SKM-1 treated with dmso at 0.1 percent for 144 hours (cell line): Measurements from ENCODE around the gene LIX1L.

Experiments used
- DNase-seq: peaks from one replicate; lab custom pipeline; 2025; ENCODE audit not compliant: unreplicated experiment; lab: John Stamatoyannopoulos, UW

Gene LIX1L

DNA sequence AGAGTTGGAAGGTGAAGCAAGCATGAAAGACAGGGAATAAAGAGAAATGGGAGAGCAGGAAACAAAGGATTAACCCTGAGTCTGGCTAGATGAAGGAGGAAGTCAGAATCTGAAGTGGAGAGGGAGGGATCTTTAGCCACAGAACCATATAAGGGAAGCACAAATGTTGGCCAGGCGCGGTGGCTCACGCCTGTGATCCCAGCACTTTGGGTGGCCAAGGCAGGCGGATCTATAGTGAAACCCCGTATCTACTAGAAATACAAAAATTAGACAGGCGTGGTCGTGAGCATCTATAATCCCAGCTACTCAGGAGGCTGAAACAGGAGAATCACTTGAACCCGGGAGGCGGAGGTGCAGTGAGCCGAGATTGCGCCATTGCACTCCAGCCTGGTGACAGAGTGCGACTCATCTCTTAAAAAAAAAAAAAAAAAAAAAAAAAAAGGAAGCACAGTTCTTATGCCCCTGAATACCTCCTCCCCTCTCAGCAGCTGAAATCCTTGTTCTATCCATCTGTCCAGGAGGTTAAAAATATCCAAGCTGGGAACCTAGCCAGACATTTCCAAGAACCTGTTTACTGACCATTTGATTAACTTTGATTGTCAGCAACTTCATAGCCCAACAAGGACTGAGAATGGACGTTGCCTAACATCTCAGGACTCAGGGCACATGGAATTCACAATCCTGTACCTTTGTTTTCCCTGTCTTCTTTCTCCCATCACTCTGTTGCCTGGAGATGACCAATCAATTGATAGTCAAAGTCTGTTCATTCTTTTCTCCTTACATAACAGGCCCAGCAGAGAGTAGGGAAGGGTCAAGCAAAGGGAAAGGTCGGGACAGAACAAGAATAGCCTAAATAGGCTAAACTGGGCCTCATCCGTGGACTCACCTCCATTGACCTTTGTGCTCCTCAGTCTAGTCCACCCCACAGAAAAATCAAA is 28.0 kb upstream of the LIX1L start:
- peak; percentile 93 for DNase-seq

- DNase-seq = no peak
These were observed 27.3 kb upstream of the LIX1L start for GRCh38 chr1:145985129-145985501.

DNA sequence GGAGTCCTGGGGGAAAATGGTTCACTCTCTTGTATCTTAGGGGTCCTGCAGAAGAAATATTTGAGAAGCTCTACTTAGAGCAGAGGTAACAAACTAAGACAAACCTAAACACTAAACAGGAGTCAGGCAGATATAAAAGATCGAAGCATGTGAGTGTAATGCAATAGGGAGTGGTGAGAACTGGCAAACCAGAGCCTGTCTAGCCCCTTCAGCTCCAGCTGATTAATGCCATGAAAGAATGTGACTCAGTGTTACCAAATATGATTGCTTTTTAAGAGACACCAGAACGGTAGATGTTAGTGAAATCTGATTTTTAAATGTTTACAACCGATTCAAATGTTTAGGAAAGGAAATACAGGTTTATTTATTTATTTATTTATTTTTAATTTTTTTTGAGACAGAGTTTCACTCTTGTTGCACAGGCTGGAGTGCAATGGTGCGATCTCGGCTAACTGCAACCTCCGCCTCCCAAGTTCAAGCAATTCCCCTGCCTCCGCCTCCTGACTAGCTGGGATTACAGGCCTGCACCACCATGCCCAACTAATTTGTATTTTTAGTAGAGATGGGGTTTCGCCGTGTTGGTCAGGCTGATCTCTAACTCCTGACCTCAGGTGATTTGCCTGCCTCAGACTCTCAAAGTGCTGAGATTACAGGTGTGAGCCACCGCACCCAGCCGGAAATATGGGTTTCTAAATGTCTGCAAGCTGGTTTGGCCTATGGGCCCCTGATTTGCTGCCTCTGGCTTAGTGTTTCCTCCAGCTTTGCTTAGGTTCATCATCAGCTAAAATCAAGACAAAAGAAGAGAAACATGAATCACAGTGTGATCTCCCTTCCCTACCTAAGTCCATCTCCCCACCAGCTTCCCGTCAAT is 26.4 kb upstream of the LIX1L start:
- DNase-seq = no peak

- DNase-seq = no peak
These were observed 25.4 kb upstream of the LIX1L start for GRCh38 chr1:145983206-145983675.

GRCh38 chr1:145982010-145982723 is 24.4 kb upstream of the LIX1L start:
- no peak for DNase-seq

GRCh38 chr1:145980457-145980994 is 22.7 kb upstream of the LIX1L start:
- no peak for DNase-seq

GRCh38 chr1:145979746-145980456 is 22.1 kb upstream of the LIX1L start:
- DNase-seq = peak; percentile 84

DNA sequence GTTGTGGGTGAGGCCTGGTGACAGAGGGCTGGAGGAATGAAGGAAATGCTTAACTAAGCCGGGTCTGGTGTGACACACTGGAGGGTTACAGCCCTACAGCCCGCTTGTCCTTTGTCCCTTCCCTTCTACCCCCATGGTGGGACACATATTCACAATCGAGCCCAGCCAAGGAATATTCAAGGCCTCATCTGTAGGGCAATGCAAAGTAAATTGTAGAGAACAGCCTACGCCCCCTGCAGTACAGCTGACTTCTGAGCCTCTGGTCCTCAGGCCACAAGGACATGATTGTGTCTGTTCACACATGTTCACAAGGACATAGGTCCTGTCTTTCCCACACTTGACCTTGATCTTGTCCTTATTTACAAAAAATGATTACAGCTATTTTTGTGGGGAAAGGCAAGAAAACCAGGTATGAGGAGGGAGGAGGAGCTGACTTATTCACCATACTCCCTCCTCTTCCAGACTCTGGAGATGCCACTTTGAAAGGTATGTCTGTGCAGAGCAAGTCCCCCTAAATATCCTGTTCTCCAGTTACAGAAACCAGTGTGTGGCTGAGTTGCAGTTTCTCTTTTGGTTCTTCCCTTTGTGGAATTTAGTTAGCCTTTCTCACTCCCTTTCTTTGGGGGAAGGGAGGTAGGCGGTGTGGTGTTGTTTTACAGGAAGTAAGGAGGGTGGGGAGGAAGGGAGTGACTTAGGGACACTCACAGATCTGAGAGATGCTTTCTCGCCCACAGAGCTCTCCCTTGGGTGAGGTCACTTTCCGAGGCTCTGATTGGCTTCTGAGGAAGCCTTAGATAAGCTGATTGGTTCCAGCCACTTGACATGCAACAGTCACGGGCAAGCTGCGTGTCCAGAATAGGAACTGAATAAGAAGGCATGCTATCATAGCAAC is 21.3 kb upstream of the LIX1L start:
- DNase-seq = peak; percentile 100

DNA sequence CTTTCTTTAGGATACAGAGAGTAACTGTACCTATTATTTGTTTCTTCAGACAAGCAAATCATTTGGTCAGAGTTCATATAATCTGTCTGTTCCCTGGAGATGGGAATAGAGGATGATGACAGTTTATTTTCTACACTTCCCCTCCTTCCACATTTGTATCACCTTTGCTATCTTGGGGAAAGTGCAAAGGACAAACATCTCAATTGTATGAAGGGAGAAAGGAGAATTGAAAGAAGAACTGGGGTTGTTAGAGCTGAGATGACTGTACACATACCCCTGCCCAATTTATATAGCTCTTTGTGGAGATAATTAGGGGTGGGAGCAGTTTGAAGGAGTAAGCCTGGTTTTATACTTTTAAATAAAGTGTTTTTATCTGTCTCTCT is 20.6 kb upstream of the LIX1L start:
- no peak for DNase-seq

GRCh38 chr1:145977486-145978470 is 20.0 kb upstream of the LIX1L start:
- DNase-seq = peak; percentile 86

DNA sequence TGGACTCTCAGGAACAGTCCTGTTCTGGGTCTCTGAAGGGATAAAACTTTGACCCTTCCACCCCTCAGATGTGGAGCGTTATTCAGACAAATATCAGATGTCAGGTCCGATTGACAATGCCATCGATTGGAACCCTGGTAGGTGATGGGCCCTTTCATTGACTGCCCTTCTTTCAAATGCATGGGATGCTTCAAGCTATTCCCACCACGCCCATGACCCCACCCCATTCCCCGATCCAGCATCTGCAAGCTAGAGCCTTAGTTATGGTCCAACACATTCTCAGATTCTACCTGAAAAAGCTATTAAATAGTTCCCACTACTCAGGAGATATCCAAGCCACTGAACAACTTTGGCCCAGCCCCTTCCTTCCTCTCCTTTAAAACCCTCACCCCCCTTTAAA is 19.2 kb upstream of the LIX1L start:
- DNase-seq = no peak

- no peak for DNase-seq
These were observed 17.4 kb upstream of the LIX1L start for GRCh38 chr1:145975216-145975615.

DNA sequence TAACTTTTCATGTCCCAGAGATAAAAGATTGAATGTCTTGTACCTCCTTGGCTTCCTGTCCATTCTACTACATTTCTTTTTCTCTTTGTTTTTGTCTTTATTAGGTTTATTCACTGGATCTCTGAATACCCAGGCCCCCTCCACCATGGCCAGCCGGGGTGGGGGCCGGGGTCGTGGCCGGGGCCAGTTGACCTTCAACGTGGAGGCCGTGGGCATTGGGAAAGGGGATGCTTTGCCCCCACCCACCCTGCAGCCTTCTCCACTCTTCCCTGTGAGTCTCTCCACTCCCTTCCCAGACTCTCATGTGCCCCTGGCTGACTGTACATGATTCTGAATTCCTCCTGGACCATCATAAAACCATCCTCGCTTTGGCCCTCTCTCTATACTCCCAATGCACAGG is 16.9 kb upstream of the LIX1L start:
- DNase-seq = no peak

DNA sequence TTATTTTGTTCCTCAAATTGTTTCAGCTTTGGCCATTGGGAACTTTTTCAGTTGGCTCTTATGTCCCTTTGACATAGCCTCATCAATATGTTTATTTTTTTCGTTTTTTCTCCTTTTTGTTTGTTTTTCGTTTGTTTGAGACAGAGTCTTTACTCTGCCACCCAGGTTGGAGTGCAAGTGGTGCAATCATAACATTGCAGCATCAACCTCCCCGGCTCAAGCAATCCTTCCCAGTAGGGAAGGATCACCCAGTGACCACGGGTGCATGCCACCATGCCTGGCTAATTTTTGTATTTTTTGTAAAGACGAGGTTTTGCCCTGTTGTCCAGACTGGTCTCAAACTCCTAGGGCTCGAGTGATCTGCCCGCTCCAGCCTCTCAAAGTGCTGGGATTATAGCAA is 14.8 kb upstream of the LIX1L start:
- no peak for DNase-seq

GRCh38 chr1:145967288-145967687 is 9.5 kb upstream of the LIX1L start:
- DNase-seq = no peak

DNA sequence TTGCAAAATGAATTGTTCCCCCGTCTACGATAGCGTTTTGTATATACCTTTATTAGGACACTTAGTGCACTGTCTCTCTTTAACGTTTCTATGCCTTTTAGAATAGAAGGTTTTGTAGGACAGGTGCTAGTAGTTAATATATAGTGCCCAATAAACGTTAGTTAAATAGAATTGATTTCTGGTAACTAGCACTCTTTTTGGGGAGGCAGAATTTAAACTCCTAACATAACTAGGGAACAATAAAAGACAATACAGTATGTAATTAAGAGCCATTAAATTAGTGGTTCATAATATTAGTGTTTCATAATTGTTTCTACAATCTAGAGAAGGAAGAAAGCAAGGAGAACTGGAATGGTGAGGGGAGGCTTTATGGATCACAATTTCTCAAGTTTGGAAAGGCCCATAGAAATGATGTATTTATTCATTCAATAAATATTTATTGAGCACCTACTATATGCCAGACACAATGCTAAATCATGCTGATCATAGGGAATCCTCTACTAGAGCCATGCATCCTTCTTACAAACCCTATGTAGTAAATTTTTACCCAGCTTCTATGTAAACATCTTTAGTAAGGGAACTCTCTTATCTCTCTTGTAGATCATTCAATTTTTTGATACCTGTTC is 7.4 kb upstream of the LIX1L start:
- no peak for DNase-seq

DNA sequence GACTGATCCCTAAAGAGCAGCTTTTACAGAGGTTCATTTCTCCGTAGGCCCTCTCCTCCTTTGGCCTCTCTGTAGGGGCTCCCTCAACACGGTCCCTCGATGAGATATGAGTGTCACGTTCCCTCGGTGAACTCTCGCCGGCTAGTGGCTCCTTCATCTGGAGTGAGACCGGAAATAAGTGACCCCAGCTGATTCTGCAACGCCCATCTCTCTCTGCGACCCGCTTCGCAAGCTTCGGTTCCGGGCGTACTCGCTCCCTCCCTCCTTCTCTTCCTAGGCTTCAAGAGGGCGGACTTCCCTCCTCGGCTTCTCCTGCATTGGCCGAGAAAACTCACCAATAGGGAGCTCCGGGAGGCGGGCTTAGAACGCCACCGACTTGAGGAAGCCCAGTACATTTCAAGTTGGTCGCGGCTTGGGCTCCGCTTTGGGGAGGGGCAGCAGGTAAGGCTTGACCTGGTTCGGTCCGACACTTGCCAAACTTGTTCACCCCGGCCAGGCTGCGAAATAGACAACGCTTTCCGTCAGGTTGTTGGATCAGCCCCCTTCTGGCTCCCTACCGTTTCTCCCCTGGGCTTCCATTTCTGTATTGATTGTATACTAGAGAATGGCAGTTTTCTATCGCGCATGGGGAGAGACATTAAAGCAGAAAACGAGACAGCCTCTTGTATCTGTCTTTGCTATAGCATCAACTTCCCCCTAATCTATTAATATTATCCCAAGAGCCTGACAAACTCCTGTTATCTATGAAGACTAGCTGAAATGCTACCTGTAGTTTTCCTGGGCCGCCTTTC is 6.7 kb upstream of the LIX1L start, which contains the start of the genes ANKRD34A and POLR3GL:
ANKRD34A (minus strand) TSS at position 248 of the 791 bp plus-strand sequence. CDS start 2,816 bp downstream, outside the sequence.
POLR3GL (plus strand) TSS at position 363 of the 791 bp plus-strand sequence. CDS start 10,176 bp downstream, outside the sequence.
- peak; percentile 95 for DNase-seq
